ENCODE results near the gene INO80. TPM values are rescaled to one million over a fixed set of nuclear protein-coding genes. Genes with fewer than 3 reads are reported as not detected.

Gene INO80
- total RNA-seq, 4 donors from 2014 or later = 22.4 to 28.7 (median 24.0) TPM

DNA sequence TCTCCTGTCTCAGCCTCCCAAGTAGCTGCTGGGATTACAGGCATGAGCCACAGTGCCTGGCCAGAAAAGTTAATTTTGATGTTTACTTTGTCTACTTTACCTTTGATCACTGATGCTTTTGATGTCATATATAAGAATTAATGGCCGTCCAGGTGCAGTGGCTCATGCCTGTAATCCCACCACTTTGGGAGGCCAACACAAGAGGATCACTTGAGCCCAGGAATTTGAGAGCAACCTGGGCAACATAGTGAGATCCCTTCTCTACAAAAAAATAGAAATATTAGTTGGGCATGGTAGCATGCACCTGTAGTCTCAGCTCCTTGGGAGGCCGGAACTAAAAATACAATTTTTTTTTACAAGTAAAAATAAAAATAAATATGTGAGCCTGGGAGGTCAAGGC lies 6.8 kb upstream of the INO80 start:
- Histone ChIP-seq H3K4me3 (no peak overlapping the region), H3K27ac (replicated peaks in 1 of 4) (no peak overlapping the region), H3K9me3 (no peaks in the 10 kb centered on the region), H3K4me1 (no peaks in the 10 kb centered on the region), H3K27me3 (peaks cover 0 to 48% (median 0%) of the 10 kb centered on the region in 4 donors), H3K36me3 (no peaks in the 10 kb centered on the region)
- TF ChIP-seq, protein P1, sequence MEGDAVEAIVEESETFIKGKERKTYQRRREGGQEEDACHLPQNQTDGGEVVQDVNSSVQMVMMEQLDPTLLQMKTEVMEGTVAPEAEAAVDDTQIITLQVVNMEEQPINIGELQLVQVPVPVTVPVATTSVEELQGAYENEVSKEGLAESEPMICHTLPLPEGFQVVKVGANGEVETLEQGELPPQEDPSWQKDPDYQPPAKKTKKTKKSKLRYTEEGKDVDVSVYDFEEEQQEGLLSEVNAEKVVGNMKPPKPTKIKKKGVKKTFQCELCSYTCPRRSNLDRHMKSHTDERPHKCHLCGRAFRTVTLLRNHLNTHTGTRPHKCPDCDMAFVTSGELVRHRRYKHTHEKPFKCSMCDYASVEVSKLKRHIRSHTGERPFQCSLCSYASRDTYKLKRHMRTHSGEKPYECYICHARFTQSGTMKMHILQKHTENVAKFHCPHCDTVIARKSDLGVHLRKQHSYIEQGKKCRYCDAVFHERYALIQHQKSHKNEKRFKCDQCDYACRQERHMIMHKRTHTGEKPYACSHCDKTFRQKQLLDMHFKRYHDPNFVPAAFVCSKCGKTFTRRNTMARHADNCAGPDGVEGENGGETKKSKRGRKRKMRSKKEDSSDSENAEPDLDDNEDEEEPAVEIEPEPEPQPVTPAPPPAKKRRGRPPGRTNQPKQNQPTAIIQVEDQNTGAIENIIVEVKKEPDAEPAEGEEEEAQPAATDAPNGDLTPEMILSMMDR (IDR thresholded peaks at IDR 0.05) = no peak
- TF ChIP-seq EP300 (IDR thresholded peaks at IDR 0.05) (no peak), POLR2AphosphoS5 (IDR thresholded peaks at IDR 0.05) (no peak), POLR2A (IDR thresholded peaks at IDR 0.05; ENCODE audit: low read depth) (no peak)
- no peak for DNase-seq (ENCODE audit: extremely low spot score)
- intact Hi-C loops (cut with DNase I) = no loop called here
- WGBS = 78% methylated on average over 2 of the region's 2 CpGs

DNA sequence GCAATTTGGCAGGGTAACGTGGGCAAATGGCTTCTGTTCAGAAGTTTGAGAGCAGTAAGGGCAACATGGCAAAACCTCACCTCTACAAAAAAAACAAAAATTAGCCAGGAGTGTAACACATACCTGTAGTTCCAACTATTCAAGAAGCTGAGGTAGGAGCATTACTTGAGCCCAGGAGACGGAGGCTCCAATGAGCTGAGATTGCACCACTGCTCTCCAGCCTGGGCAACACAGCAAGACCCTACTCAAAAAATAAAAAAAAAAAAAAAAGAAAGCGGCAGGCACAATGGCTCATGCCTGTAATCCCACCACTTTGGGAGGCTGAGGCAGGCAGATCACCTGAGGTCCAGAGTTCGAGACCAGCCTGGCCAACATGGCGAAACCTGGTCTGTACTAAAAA lies 5.9 kb upstream of the INO80 start:
- 90% methylated on average over 5 of the region's 5 CpGs for WGBS
- peaks cover 0 to 48% (median 0%) of the 10 kb centered on the region in 4 donors for H3K27me3 ChIP-seq
- TF ChIP-seq POLR2A (IDR thresholded peaks at IDR 0.05; ENCODE audit: low read depth) (no peak), POLR2AphosphoS5 (IDR thresholded peaks at IDR 0.05) (no peak), EP300 (IDR thresholded peaks at IDR 0.05) (no peak)
- TF ChIP-seq, protein P1 (IDR thresholded peaks at IDR 0.05) = no peak
- no peaks in the 10 kb centered on the region for H3K9me3 ChIP-seq
- no peak overlapping the region for H3K4me3 ChIP-seq
- peaks cover 0 to 4% (median 3%) of the 10 kb centered on the region in 4 donors for H3K4me1 ChIP-seq
- intact Hi-C loops (cut with DNase I) = no loop called here
- H3K36me3 ChIP-seq = no peaks in the 10 kb centered on the region
- no peak overlapping the region for H3K27ac ChIP-seq (replicated peaks in 1 of 4)
- no peak for DNase-seq (ENCODE audit: extremely low spot score)

DNA sequence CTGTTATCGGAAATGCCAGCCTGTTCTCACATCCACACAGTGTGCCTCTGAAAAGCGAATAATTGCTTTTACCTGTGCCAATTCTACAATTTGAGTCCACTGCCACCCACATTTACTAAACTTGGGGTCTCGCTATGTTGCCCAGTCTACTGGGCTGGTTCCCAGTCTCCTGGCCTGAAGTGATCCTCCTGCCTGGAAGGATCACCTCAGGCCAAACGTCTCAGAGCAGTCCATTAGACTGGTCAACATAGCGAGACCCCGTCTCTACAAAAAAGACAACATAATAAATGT lies 827 bp upstream of the INO80 start:
- Histone ChIP-seq H3K9me3 (no peaks in the 10 kb centered on the region), H3K4me3 (peak overlapping the region; percentile 90 to 99 (median 93)), H3K27ac (replicated peaks in 1 of 4) (peak overlapping the region; percentile 99 to 100 (median 99)), H3K36me3 (peaks cover 0 to 3% (median 0%) of the 10 kb centered on the region in 4 donors), H3K4me1 (peaks cover 12 to 37% (median 30%) of the 10 kb centered on the region in 4 donors), H3K27me3 (peaks cover 0 to 17% (median 0%) of the 10 kb centered on the region in 4 donors)
- TF ChIP-seq POLR2A (IDR thresholded peaks at IDR 0.05; ENCODE audit: low read depth) = no peak
- TF ChIP-seq, protein P1 (IDR thresholded peaks at IDR 0.05) = no peak
- no peak for TF ChIP-seq EP300 (IDR thresholded peaks at IDR 0.05)
- no peak for DNase-seq (ENCODE audit: extremely low spot score)
- intact Hi-C loops (cut with DNase I) = loop anchor here (2.0 to 10.0 kb wide), 4 partner anchors 114 to 298 kb away; partner anchors contain the start of genes CHP1, EXD1 and RTF1
- WGBS = 89% methylated on average over 6 of the region's 6 CpGs

DNA sequence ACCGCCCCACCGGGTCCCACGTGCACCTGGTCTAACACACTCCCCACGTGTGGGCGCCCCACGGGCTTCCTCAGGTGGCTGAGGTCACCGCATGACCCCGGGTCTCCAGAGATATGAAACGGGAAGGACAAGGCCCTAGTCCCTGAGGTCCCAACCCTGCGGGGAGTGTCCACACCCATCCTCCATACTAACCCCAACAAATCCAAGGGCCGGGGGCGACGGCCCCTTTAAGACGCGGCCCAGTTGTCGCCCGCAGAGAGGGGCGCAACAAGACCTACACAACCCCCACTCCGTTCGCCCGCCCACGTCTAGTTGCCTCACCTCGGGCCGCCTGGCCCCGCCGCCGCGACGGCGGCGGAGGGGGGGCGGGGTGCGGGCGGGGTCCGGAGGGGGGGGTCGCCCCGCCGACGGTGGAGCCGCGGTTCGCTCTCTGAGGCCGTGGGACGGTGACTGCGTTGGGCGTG lies 396 bp downstream of the INO80 start:
- intact Hi-C loops (cut with DNase I) = loop anchor here (2.0 to 10.0 kb wide), 4 partner anchors 115 to 299 kb away; partner anchors contain the start of genes CHP1, EXD1 and RTF1
- Histone ChIP-seq H3K27me3 (peaks cover 0 to 5% (median 0%) of the 10 kb centered on the region in 4 donors), H3K4me1 (peaks cover 12 to 44% (median 30%) of the 10 kb centered on the region in 4 donors), H3K36me3 (peaks cover 0 to 10% (median 4%) of the 10 kb centered on the region in 4 donors), H3K27ac (replicated peaks in 1 of 4) (peak overlapping the region; percentile 99 to 100 (median 99)), H3K9me3 (no peaks in the 10 kb centered on the region), H3K4me3 (peak overlapping the region; percentile 90 to 99 (median 93))
- peak in 1 of 2 donors; percentile 7 for TF ChIP-seq POLR2AphosphoS5 (IDR thresholded peaks at IDR 0.05)
- no peak for TF ChIP-seq EP300 (IDR thresholded peaks at IDR 0.05)
- no peak for DNase-seq (ENCODE audit: extremely low spot score)
- 2% methylated on average over 10 of the region's 46 CpGs for WGBS

DNA sequence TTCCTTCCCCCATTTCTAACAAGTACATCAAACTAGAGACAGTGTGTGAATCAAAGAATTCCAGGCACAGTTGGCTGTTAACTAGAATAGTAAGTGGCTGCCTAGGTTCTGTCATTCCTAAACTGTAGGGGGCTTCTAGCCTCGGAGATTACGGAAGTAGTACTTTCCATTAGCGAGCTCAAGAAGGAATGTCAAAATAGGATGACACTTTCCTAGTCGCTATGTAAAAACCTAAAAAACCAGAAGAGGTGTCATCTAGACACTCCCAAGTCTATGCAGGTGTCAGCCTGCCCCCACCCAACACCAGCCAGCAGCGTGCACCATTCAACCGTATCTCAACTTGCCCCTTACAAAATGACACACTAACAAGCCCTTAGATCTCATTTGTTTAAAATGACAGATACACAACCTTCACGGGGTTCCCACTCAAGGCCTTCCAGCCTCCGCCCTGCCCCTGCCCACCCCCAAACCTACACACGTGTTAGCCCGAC lies 874 bp downstream of the INO80 start:
- DNase-seq (ENCODE audit: extremely low spot score) = no peak
- 0% methylated on average over 8 of the region's 10 CpGs for WGBS
- Histone ChIP-seq H3K9me3 (no peaks in the 10 kb centered on the region), H3K4me3 (peak overlapping the region; percentile 90 to 99 (median 93)), H3K36me3 (peaks cover 0 to 10% (median 7%) of the 10 kb centered on the region in 4 donors), H3K4me1 (peaks cover 12 to 44% (median 30%) of the 10 kb centered on the region in 4 donors), H3K27ac (replicated peaks in 1 of 4) (peak overlapping the region; percentile 99 to 100 (median 99)), H3K27me3 (no peaks in the 10 kb centered on the region)
- intact Hi-C loops (cut with DNase I) = loop anchor here (5.0 to 10.0 kb wide), 3 partner anchors 167 to 300 kb away; partner anchors contain the start of gene RTF1
- no peak for TF ChIP-seq POLR2A (IDR thresholded peaks at IDR 0.05; ENCODE audit: low read depth)
- TF ChIP-seq, protein P1 (IDR thresholded peaks at IDR 0.05) = no peak
- no peak for TF ChIP-seq POLR2AphosphoS5 (IDR thresholded peaks at IDR 0.05)
- no peak for TF ChIP-seq EP300 (IDR thresholded peaks at IDR 0.05)

All from esophagus muscularis mucosa (tissue), 4 donors.